HepG2 (cell line): ENCODE data around the gene HIGD1A. TPM values are rescaled to one million over a fixed set of nuclear protein-coding genes. Genes with fewer than 3 reads are reported as not detected.
A peak's percentile ranks its signal among the peaks of the same experiment; 100 is the strongest.

ENCODE experiments used
- ATF4 ChIP-seq, 2 experiments: fragments of 450-650 bp in 1 of 2; sonication (generic) in 1 of 2; formaldehyde crosslinking; IDR thresholded peaks; 2 replicates each; pipeline versions ENCODE4 v1.5.0 to v1.8.0; 2020 to 2022; ENCODE audit warnings: mild to moderate bottlenecking in 1 of 2, missing genetic modification reagents in 1 of 2
- ATF7 ChIP-seq, 2 experiments: fragments of 450-650 bp in 1 of 2; sonication (generic) in 1 of 2; formaldehyde crosslinking in 1 of 2; IDR thresholded peaks; 2 replicates each; pipeline versions ENCODE4 v1.4.0 to v1.6.1; 2016 to 2020; ENCODE audit warnings: antibody characterized with exemption in 1 of 2, mild to moderate bottlenecking in 1 of 2, missing genetic modification reagents in 1 of 2
- ATRX ChIP-seq: sonication (generic); formaldehyde crosslinking; IDR thresholded peaks from 2 replicates; pipeline ENCODE4 v1.4.0; 2020; ENCODE audit warnings: missing genetic modification reagents, borderline replicate concordance
- CHD2 ChIP-seq: IDR thresholded peaks from 2 replicates; pipeline ENCODE4 v1.6.1; 2011; ENCODE audit warnings: low read depth, low read length, improper control_type of control experiment
- IKZF4 ChIP-seq: sonication (generic); formaldehyde crosslinking; IDR thresholded peaks from 2 replicates; pipeline ENCODE4 v1.5.1; 2020; ENCODE audit warnings: borderline replicate concordance, mild to moderate bottlenecking, low read depth, missing genetic modification reagents; ENCODE audit errors: not compliant biosample characterization
- JARID2 ChIP-seq: sonication (generic); formaldehyde crosslinking; IDR thresholded peaks from 2 replicates; pipeline ENCODE4 v1.8.1; 2023; ENCODE audit warnings: missing genetic modification reagents, inconsistent platforms; ENCODE audit not compliant: insufficient replicate concordance
- KDM4B ChIP-seq: sonication (generic); formaldehyde crosslinking; IDR thresholded peaks from 2 replicates; pipeline ENCODE4 v1.4.0; 2020; ENCODE audit warnings: missing genetic modification reagents
- NR2F6 ChIP-seq, 2 experiments: IDR thresholded peaks; 2 replicates each; pipeline ENCODE4 v1.6.1; 2016; ENCODE audit warnings: antibody characterized with exemption in 1 of 2, mild to moderate bottlenecking in 1 of 2
- PAX8 ChIP-seq: sonication (generic); formaldehyde crosslinking; IDR thresholded peaks from 2 replicates; pipeline ENCODE4 v1.8.0; 2022; ENCODE audit warnings: mild to moderate bottlenecking, missing genetic modification reagents, borderline replicate concordance
- PLRG1 ChIP-seq: fragments of 450-650 bp; conservative IDR thresholded peaks from 2 replicates; pipeline ENCODE4 v1.6.1; 2016
- RBAK ChIP-seq: sonication (generic); formaldehyde crosslinking; IDR thresholded peaks from 2 replicates; pipeline ENCODE4 v1.5.1; 2020; ENCODE audit warnings: mild to moderate bottlenecking, missing genetic modification reagents
- RFX5 ChIP-seq: IDR thresholded peaks from 2 replicates; pipeline ENCODE4 v1.6.1; 2011; ENCODE audit warnings: low read depth, low read length, improper control_type of control experiment
- SAP130 ChIP-seq: IDR thresholded peaks from 2 replicates; pipeline ENCODE4 v1.6.1; 2016; ENCODE audit warnings: low read depth
- SP4 ChIP-seq: sonication (generic); formaldehyde crosslinking; IDR thresholded peaks from 2 replicates; pipeline ENCODE4 v1.8.1; 2023; ENCODE audit warnings: mild to moderate bottlenecking, missing genetic modification reagents
- ZBTB39 ChIP-seq: sonication (generic); formaldehyde crosslinking; IDR thresholded peaks from 2 replicates; pipeline ENCODE4 v1.5.0; 2020; ENCODE audit warnings: missing genetic modification reagents
- ZFP36L2 ChIP-seq: sonication (generic); formaldehyde crosslinking; IDR thresholded peaks from 2 replicates; pipeline ENCODE4 v1.4.0; 2020; ENCODE audit warnings: missing genetic modification reagents
- ZFP41 ChIP-seq: sonication (generic); formaldehyde crosslinking; IDR thresholded peaks from 2 replicates; pipeline ENCODE4 v1.4.0; 2020; ENCODE audit warnings: mild to moderate bottlenecking, missing genetic modification reagents, borderline replicate concordance
- ZNF547 ChIP-seq: sonication (generic); formaldehyde crosslinking; IDR thresholded peaks from 2 replicates; pipeline ENCODE4 v1.5.1; 2020; ENCODE audit warnings: mild to moderate bottlenecking, missing genetic modification reagents
- ZNF558 ChIP-seq: sonication (generic); formaldehyde crosslinking; IDR thresholded peaks from 2 replicates; pipeline ENCODE4 v1.9.0; 2022; ENCODE audit warnings: mild to moderate bottlenecking, missing genetic modification reagents, borderline replicate concordance
- polyA plus RNA-seq, 8 experiments: library from polyadenylated mRNA; depleted of rRNA in 3 of 8; stranded (reverse) in 7 of 8; unstranded in 1 of 8; fragments of >200 nt; fragmentation: Illumina TruSeq in 4 of 8; extraction: Trizol in 4 of 8; gene quantifications; 2 replicates each; pipeline versions ENCODE4 v1.2.1 to v1.2.3, GENCODE V29; 2011 to 2016; ENCODE audit warnings: low read depth in 4 of 8, missing spikeins in 1 of 8, mixed read lengths in 1 of 8; ENCODE audit not compliant: insufficient read depth in 1 of 8
- total RNA-seq, 5 experiments: library from RNA; depleted of rRNA; stranded (reverse); fragments of >200 nt; fragmentation: Illumina TruSeq; extraction: Trizol; gene quantifications; 2 replicates each; pipeline ENCODE4 v1.2.3, GENCODE V29; 2016; ENCODE audit warnings: low read depth in 1 of 5
- TF ChIP-seq, protein P1 (sequence below): IDR thresholded peaks from 2 replicates; pipeline ENCODE4 v1.6.1; 2016; ENCODE audit warnings: low read depth, missing genetic modification reagents, missing compliant biosample characterization

Gene HIGD1A
- total and polyA plus RNA-seq, 2 of the 13 experiments (the other 11 are each of a cell fraction or from before 2014, with no cell fraction given): 222 to 253 TPM

DNA sequence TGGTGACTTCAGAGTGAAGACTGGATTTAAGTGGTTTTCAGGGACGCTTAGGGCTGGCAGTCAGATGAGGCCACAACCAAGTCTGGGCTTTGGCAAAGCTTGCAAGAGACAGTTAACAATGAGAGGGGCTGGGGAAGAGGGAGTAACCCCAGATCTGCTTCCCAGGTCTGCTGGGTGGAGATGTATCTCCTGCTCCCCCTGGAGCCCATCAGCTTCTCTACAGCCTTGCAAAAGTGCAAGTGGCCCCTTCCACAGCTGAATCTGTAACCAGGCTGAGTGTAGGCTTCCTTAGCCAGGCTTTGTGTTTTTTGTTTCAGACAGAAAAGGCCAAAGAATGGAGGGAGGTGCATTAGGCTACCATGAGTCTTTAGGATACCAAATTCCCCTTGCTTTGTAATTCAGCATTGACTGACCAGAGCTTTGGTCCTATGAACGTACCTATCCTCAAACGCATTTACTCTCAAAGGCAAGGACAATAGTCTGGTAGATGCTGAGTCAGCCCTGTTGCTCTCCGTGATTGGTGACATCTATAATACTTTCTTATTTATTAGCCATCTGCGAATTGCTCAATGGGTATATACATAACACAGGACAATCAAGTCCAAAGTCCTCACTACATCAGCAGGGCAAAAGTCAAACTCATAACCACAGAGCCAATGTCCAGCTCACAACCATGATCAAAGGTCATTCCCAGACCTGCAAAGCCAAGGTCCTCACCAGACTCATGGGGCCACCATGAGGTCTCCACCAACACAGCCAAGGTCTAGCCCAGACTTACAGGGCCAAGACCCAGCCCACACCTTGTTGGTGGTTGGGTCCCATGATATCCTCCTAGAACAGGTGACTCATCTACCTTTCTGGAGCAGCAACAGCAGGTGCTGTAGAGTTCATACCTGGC, 48.4 kb downstream of the HIGD1A start (continued):
- TF ChIP-seq ZBTB39 (0 out of 2 replicates have a peak, but pooled peaks have one; percentile 55), CHD2 (0 out of 2 replicates have a peak, but pooled peaks have one; percentile 17), ATRX (CRISPR knock-in tag) (no peak), SAP130 (no peak; the same call in none of the 2 replicates), PLRG1 (no peak), RBAK (CRISPR knock-in tag) (no peak), RFX5 (no peak; the same call in 1 of the 2 replicates), ATF7 (IDR thresholded peaks at IDR 0.05) (0 out of 2 replicates have a peak, but pooled peaks have one; percentile 35), ATF7 (CRISPR knock-in tag; IDR thresholded peaks at IDR 0.05) (no peak), ZNF558 (CRISPR knock-in tag) (no peak), ZNF547 (CRISPR knock-in tag) (0 out of 2 replicates have a peak, but pooled peaks have one; percentile 36), PAX8 (CRISPR knock-in tag) (no peak), ZFP41 (no peak), IKZF4 (CRISPR knock-in tag) (no peak), ZFP36L2 (CRISPR knock-in tag) (no peak), SP4 (no peak), NR2F6 (IDR thresholded peaks at IDR 0.05) (peak; percentile 85), NR2F6 (CRISPR knock-in tag; IDR thresholded peaks at IDR 0.05) (peak; percentile 84), JARID2 (CRISPR knock-in tag) (no peak), ATF4 (CRISPR knock-in tag; IDR thresholded peaks at IDR 0.05) (peak in 1 of 2 experiments; percentile 64; a peak in 2 of 4 replicates), KDM4B (peak; percentile 34; the same call in 1 of the 2 replicates)
- TF ChIP-seq, protein P1, sequence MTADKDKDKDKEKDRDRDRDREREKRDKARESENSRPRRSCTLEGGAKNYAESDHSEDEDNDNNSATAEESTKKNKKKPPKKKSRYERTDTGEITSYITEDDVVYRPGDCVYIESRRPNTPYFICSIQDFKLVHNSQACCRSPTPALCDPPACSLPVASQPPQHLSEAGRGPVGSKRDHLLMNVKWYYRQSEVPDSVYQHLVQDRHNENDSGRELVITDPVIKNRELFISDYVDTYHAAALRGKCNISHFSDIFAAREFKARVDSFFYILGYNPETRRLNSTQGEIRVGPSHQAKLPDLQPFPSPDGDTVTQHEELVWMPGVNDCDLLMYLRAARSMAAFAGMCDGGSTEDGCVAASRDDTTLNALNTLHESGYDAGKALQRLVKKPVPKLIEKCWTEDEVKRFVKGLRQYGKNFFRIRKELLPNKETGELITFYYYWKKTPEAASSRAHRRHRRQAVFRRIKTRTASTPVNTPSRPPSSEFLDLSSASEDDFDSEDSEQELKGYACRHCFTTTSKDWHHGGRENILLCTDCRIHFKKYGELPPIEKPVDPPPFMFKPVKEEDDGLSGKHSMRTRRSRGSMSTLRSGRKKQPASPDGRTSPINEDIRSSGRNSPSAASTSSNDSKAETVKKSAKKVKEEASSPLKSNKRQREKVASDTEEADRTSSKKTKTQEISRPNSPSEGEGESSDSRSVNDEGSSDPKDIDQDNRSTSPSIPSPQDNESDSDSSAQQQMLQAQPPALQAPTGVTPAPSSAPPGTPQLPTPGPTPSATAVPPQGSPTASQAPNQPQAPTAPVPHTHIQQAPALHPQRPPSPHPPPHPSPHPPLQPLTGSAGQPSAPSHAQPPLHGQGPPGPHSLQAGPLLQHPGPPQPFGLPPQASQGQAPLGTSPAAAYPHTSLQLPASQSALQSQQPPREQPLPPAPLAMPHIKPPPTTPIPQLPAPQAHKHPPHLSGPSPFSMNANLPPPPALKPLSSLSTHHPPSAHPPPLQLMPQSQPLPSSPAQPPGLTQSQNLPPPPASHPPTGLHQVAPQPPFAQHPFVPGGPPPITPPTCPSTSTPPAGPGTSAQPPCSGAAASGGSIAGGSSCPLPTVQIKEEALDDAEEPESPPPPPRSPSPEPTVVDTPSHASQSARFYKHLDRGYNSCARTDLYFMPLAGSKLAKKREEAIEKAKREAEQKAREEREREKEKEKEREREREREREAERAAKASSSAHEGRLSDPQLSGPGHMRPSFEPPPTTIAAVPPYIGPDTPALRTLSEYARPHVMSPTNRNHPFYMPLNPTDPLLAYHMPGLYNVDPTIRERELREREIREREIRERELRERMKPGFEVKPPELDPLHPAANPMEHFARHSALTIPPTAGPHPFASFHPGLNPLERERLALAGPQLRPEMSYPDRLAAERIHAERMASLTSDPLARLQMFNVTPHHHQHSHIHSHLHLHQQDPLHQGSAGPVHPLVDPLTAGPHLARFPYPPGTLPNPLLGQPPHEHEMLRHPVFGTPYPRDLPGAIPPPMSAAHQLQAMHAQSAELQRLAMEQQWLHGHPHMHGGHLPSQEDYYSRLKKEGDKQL: no peak
